K562 (cell line): ENCODE data around the gene ZNF593OS. TPM values are rescaled to one million over a fixed set of nuclear protein-coding genes. Genes with fewer than 3 reads are reported as not detected.

Source experiments
- ATF2 ChIP-seq: sonication (generic); formaldehyde crosslinking; IDR thresholded peaks from 2 replicates; pipeline ENCODE4 v1.8.1; 2022; ENCODE audit warnings: missing genetic modification reagents
- BMI1 ChIP-seq: fragments of 150-350 bp; IDR thresholded peaks from 2 replicates; pipeline ENCODE4 v1.6.1; 2014; ENCODE audit warnings: low read length
- CTCF ChIP-seq, 3 experiments: IDR thresholded peaks in 2 of 3; conservative IDR thresholded peaks in 1 of 3; 2 replicates each; pipeline ENCODE4 v1.5.1; 2011 to 2012; ENCODE audit warnings: low read length in 3 of 3, mild to moderate bottlenecking in 3 of 3, control low read depth in 2 of 3, improper control_type of control experiment in 1 of 3, inconsistent platforms in 1 of 3, low read depth in 1 of 3, mixed read lengths in 1 of 3, moderate library complexity in 1 of 3; ENCODE audit not compliant: insufficient read depth in 2 of 3
- ELK1 ChIP-seq: sonication (generic); formaldehyde crosslinking; IDR thresholded peaks from 2 replicates; pipeline ENCODE4 v1.8.1; 2022; ENCODE audit warnings: missing genetic modification reagents
- HNRNPK ChIP-seq: fragments of 200-400 bp; formaldehyde crosslinking; IDR thresholded peaks from one replicate; pipeline ENCODE4 v1.6.1; 2018; ENCODE audit warnings: mild to moderate bottlenecking, low read depth, low read length; ENCODE audit not compliant: poor library complexity, severe bottlenecking
- MTA3 ChIP-seq: fragments of 450-650 bp; formaldehyde crosslinking; IDR thresholded peaks from 2 replicates; pipeline ENCODE4 v1.6.1; 2017; ENCODE audit warnings: mild to moderate bottlenecking, borderline replicate concordance
- NFIC ChIP-seq: fragments of 450-650 bp; IDR thresholded peaks from 2 replicates; pipeline ENCODE4 v1.6.1; 2017; ENCODE audit warnings: mild to moderate bottlenecking, inconsistent platforms
- PCBP2 ChIP-seq: fragments of 200-400 bp; formaldehyde crosslinking; IDR thresholded peaks from 2 replicates; pipeline ENCODE4 v1.6.1; 2018; ENCODE audit warnings: low read length, low read depth, mild to moderate bottlenecking, moderate library complexity; ENCODE audit not compliant: poor library complexity, severe bottlenecking
- POU5F1 ChIP-seq: fragments of 150-350 bp; IDR thresholded peaks from 2 replicates; pipeline ENCODE4 v1.6.1; 2014; ENCODE audit warnings: borderline replicate concordance, low read length, low read depth, mild to moderate bottlenecking; ENCODE audit not compliant: partially characterized antibody
- RBM39 ChIP-seq: fragments of 200-400 bp; formaldehyde crosslinking; optimal IDR thresholded peaks from 2 replicates; pipeline ENCODE3; 2018; ENCODE audit warnings: low read depth, low read length
- TEAD1 ChIP-seq, 2 experiments: fragments of 450-650 bp in 1 of 2; sonication (generic) in 1 of 2; formaldehyde crosslinking; IDR thresholded peaks; 2 replicates each; pipeline versions ENCODE4 v1.4.0 to v1.8.0; 2020 to 2022; ENCODE audit warnings: mild to moderate bottlenecking in 2 of 2, missing genetic modification reagents in 1 of 2
- VEZF1 ChIP-seq: fragments of 200-800 bp; sonication (Bioruptor generic); IDR thresholded peaks from 2 replicates; pipeline ENCODE4 v1.6.1; 2017; ENCODE audit warnings: missing genetic modification characterization, missing compliant biosample characterization
- ZFX ChIP-seq: sonication (generic); formaldehyde crosslinking; IDR thresholded peaks from 2 replicates; pipeline ENCODE4 v1.8.0; 2022; ENCODE audit warnings: mild to moderate bottlenecking, missing genetic modification reagents, moderate library complexity
- ZNF140 ChIP-seq: fragments of 250-450 bp; sonication (Bioruptor Pico); IDR thresholded peaks from 2 replicates; pipeline ENCODE4 v1.8.0; 2021; ENCODE audit warnings: moderate library complexity, mild to moderate bottlenecking, inconsistent platforms
- ZNF217 ChIP-seq: sonication (generic); formaldehyde crosslinking; IDR thresholded peaks from 2 replicates; pipeline ENCODE4 v1.8.0; 2022; ENCODE audit warnings: mild to moderate bottlenecking, missing genetic modification reagents
- ZNF449 ChIP-seq: fragments of 250-450 bp; sonication (Bioruptor Pico); IDR thresholded peaks from 2 replicates; pipeline ENCODE4 v1.8.0; 2022; ENCODE audit warnings: moderate library complexity, mild to moderate bottlenecking, inconsistent platforms
- ZNF561 ChIP-seq: fragments of 450-650 bp; formaldehyde crosslinking; conservative IDR thresholded peaks from 2 replicates; pipeline ENCODE4 v1.4.0; 2020; ENCODE audit warnings: mild to moderate bottlenecking, moderate library complexity
- ZNF644 ChIP-seq: fragments of 200-800 bp; sonication (Bioruptor generic); IDR thresholded peaks from 2 replicates; pipeline ENCODE4 v1.6.1; 2016; ENCODE audit warnings: low read depth, missing genetic modification characterization, missing compliant biosample characterization
- ZNF707 ChIP-seq: fragments of 250-450 bp; sonication (Bioruptor Pico); conservative IDR thresholded peaks from 2 replicates; pipeline ENCODE4 v1.8.0; 2022; ENCODE audit warnings: inconsistent platforms, mild to moderate bottlenecking, moderate library complexity
- polyA plus RNA-seq, 8 experiments: library from polyadenylated mRNA; depleted of rRNA in 4 of 8; stranded (reverse) in 5 of 8; unstranded in 3 of 8; fragments of >200 nt; fragmentation: Nextera tagmentation in 2 of 8; fragmentation: Illumina TruSeq in 1 of 8; extraction: Ambion mirVana in 2 of 8; extraction: Trizol in 1 of 8; gene quantifications; 2 replicates each; pipeline versions ENCODE4 v1.2.1 to v1.2.3, GENCODE V29; 2011 to 2014; ENCODE audit warnings: inconsistent platforms in 1 of 8, missing spikeins in 1 of 8
- total RNA-seq, 7 experiments: library from RNA; depleted of rRNA in 6 of 7; stranded (reverse); fragments of >200 nt in 6 of 7; fragmentation: Illumina TruSeq in 2 of 7; extraction: Trizol in 2 of 7; gene quantifications; 2 replicates each; pipeline versions ENCODE4 v1.2.1 to v1.2.3, GENCODE V29; 2011 to 2021; ENCODE audit warnings: low replicate concordance in 1 of 7

Gene ZNF593OS
- total and polyA plus RNA-seq, 9 of the 15 experiments (the other 6 are each of a cell fraction or from before 2014, with no cell fraction given): 0.24 to 0.27 TPM; not detected in 7

- TF ChIP-seq VEZF1 (no peak), ZFX (no peak; the same call in 1 of the 2 replicates), BMI1 (no peak), ZNF707 (CRISPR knock-in tag) (0 out of 2 replicates have a peak, but pooled peaks have one; percentile 14), RBM39 (no peak), MTA3 (no peak), ZNF217 (CRISPR knock-in tag) (no peak), ZNF449 (CRISPR knock-in tag) (0 out of 2 replicates have a peak, but pooled peaks have one; percentile 27), ELK1 (CRISPR knock-in tag) (no peak), PCBP2 (no peak), POU5F1 (no peak), TEAD1 (CRISPR knock-in tag; IDR thresholded peaks at IDR 0.05) (peak in 1 of 2 experiments; percentile 18; a peak in 1 of 4 replicates), ZNF140 (CRISPR knock-in tag) (no peak), ATF2 (CRISPR knock-in tag) (no peak), HNRNPK (no peak), NFIC (peak; percentile 71), ZNF561 (CRISPR knock-in tag) (no peak), ZNF644 (tag) (peak; percentile 49; the same call in 1 of the 2 replicates), CTCF (IDR thresholded peaks at IDR 0.05 in 2 of 3, conservative IDR thresholded peaks at IDR 0.05 in 1 of 3; ENCODE audit: insufficient read depth in 2 of 3, low read depth in 1 of 3, low read length in 3 of 3) (no peak)
These were observed 47.0 kb downstream of the ZNF593OS start (continued) for GRCh38 chr1:26124418-26125331.
